NCI-H748 (cell line): ENCODE data around the gene RAP2B.
"Not testable (repeated sequence)": the region's sequence is repeated elsewhere in the genome, so short reads cannot be mapped to it uniquely, and the experiment has no call there.

Experiments
- DNase-seq: peaks from one replicate; lab custom pipeline; 2025; ENCODE audit not compliant: unreplicated experiment; lab: John Stamatoyannopoulos, UW

RAP2B gene

GRCh38 chr3:153192327-153192726 is 30.3 kb downstream of the RAP2B start:
- DNase-seq = no peak

- not testable (repeated sequence) for DNase-seq
Measured at GRCh38 chr3:153193786-153194476, 31.9 kb downstream of the RAP2B start.

GRCh38 chr3:153195349-153195879 is 33.4 kb downstream of the RAP2B start:
- DNase-seq = no peak

- no peak for DNase-seq
Measured at GRCh38 chr3:153209596-153209995, 47.6 kb downstream of the RAP2B start.

DNA sequence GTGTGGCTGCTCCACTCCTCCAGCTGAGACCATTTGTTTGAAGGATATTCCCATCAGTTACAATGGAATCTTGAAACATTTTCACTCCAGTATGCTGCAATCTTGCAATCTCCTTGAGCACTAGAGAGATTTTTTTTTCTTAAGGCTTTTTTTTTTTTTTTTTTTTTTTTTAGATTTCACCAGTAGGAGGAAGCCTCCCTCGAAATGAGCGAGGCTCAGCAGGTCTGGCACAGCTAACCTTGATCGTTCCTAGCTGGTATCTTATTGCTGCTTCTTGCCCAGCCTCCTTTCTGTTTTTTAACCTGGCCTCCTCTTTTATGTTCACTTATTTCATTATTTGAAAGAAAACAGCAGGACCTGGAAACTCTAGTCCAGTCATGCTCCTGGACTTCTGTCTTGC is 48.1 kb downstream of the RAP2B start:
- no peak for DNase-seq

- no peak for DNase-seq
Measured at GRCh38 chr3:153210660-153211059, 48.6 kb downstream of the RAP2B start.

DNA sequence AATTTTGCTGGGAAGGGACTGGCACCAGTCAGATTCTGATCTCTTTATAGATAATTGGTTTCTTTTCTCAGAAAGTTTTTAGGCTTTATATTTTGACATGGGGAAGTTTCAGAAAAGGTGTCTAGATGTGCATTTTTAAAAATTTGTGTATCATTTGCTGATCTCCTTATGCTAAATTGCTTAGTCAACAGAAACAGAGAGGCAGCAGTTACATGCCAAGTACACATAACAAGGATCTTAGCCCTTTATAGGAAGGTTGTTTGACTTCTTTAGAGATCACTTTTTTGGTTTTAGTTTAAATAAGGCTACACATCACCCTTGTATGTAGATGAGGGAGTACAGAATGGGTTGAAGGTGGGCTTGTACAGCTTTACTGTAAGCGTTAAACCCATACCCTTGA is 53.5 kb downstream of the RAP2B start:
- no peak for DNase-seq

GRCh38 chr3:153215966-153216365 is 53.9 kb downstream of the RAP2B start:
- DNase-seq = no peak

DNA sequence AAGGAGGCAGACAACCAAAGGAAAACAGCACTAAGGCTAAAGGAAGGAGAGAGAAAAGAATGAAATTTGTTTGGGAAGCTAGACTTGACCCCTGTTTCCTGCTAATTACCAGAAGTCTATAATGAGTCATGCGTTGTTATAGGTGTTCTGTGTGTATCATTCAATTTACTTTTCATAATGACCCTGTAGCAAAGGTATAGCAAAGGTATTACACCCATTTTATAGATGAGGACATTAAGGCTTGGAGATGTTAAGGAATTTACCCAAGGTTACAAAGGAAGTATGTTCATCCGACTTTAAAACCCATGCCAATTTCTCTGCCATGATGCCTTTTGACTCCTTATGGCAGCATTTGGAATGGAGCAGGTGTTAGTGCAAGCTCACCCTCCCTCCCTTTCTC is 54.9 kb downstream of the RAP2B start:
- no peak for DNase-seq

- no peak for DNase-seq
Measured at GRCh38 chr3:153219146-153219545, 57.1 kb downstream of the RAP2B start.
